HG03442 (cell line): ENCODE data around the gene RPL41.
A peak's percentile ranks its signal among the peaks of the same experiment; 100 is the strongest.

Source experiments
- ATAC-seq: cut with Tn5 transposase; IDR thresholded peaks from one replicate; pipeline ENCODE4 v1.9.1; 2021; ENCODE audit warnings: mild to moderate bottlenecking, moderate library complexity; ENCODE audit not compliant: unreplicated experiment

Gene RPL41

GRCh38 chr12:56127485-56127887, 11.1 kb downstream of the RPL41 start:
- no peak for ATAC-seq

- ATAC-seq, result peak; percentile 90
These were observed 11.6 kb downstream of the RPL41 start, which contains the start of gene ESYT1 for GRCh38 chr12:56127888-56128669. TSS of gene ESYT1 (plus strand) at chr12:56128267. CDS start at chr12:56128320, 53 bp downstream.

- ATAC-seq, result no peak
These were observed 12.3 kb downstream of the RPL41 start for GRCh38 chr12:56128670-56129205.

- no peak for ATAC-seq
These were observed 12.9 kb downstream of the RPL41 start for GRCh38 chr12:56129206-56129941.

GRCh38 chr12:56129942-56130495, 13.6 kb downstream of the RPL41 start:
- ATAC-seq, result no peak

GRCh38 chr12:56130876-56131275, 14.4 kb downstream of the RPL41 start:
- ATAC-seq, result no peak

- ATAC-seq, result no peak
These were observed 18.5 kb downstream of the RPL41 start for GRCh38 chr12:56134897-56135296.

- no peak for ATAC-seq
These were observed 21.6 kb downstream of the RPL41 start for GRCh38 chr12:56137853-56138571.

GRCh38 chr12:56141946-56142784, 25.7 kb downstream of the RPL41 start:
- ATAC-seq, result no peak

GRCh38 chr12:56143217-56143616, 26.8 kb downstream of the RPL41 start:
- no peak for ATAC-seq

GRCh38 chr12:56143870-56144269, 27.4 kb downstream of the RPL41 start:
- ATAC-seq, result no peak

- no peak for ATAC-seq
These were observed 28.8 kb downstream of the RPL41 start for GRCh38 chr12:56145217-56145616.

GRCh38 chr12:56146492-56147460, 30.3 kb downstream of the RPL41 start:
- ATAC-seq, result no peak

GRCh38 chr12:56150563-56150962, 34.1 kb downstream of the RPL41 start:
- no peak for ATAC-seq

- peak; percentile 58 for ATAC-seq
These were observed 35.3 kb downstream of the RPL41 start for GRCh38 chr12:56151672-56152131.

GRCh38 chr12:56152132-56152755, 35.8 kb downstream of the RPL41 start, which contains the start of gene MYL6B:
TSS of gene MYL6B (plus strand) at chr12:56152587. CDS start at chr12:56153919, 1,332 bp downstream.
- peak; percentile 79 for ATAC-seq

GRCh38 chr12:56152756-56153677, 36.6 kb downstream of the RPL41 start:
- no peak for ATAC-seq
